HG03135 (cell line): Measurements from ENCODE around the gene FARS2.
"Not testable (repeated sequence)": the region's sequence is repeated elsewhere in the genome, so short reads cannot be mapped to it uniquely, and the experiment has no call there.

Experiments used
- ATAC-seq: cut with Tn5 transposase; IDR thresholded peaks from one replicate; pipeline ENCODE4 v1.9.1; 2021; ENCODE audit warnings: mild to moderate bottlenecking, moderate library complexity; ENCODE audit not compliant: unreplicated experiment

Gene FARS2

DNA sequence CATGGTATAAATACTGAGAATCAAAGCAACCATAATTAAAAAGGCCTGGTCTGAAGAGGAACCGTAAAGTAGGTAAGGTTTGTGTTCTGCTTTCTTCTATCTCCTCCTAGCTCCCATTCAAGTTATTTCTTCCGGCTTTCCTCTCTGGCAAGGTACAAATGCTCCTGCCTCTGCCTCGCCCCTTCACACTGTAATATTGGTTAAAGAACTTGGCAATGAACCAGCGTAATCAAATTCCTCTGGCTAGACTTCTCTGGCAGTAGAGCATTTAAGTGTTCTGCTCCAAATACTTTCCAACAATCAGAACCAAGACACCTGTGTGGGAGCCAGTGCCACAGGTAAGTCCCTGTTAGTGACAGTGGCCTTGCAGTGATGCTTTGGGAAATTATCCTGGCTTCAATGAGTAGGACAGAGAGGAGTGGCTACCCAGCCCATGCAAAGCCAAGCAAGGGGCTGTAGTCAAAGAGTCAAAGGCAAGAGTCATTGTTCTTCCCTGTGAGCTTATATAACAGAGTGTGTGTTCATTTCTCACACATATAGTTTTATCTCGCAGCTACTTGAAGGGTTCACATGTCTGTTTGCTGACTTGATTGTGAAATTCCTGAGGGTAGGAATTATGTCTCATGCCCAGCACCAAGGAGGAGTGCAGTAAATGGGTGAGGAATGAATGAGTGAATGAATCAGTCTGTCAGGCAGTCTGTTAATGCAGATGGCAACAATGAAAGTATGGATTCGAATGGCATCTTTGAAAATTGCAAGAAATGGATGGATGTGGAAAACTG, 416.1 kb downstream of the FARS2 start:
- no peak for ATAC-seq

DNA sequence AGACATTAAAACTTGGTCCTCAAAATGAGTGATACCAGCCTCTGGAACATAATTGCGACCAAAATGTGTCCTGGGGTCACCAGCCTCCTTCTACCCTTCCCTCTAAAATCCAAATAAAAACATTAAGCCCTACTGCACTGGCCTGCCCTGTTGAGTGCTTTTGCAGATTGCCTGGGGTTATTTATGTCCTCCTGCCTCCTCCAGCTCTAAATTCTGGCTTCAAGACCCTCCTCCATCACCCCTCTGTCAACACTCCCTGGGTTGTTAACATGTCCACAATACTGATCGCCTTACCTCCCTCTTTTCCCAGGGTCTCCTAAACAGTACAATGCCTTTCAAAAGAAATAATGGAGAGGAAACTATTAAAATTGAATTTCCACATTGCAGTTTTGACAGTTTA, 418.0 kb downstream of the FARS2 start:
- ATAC-seq = no peak

DNA sequence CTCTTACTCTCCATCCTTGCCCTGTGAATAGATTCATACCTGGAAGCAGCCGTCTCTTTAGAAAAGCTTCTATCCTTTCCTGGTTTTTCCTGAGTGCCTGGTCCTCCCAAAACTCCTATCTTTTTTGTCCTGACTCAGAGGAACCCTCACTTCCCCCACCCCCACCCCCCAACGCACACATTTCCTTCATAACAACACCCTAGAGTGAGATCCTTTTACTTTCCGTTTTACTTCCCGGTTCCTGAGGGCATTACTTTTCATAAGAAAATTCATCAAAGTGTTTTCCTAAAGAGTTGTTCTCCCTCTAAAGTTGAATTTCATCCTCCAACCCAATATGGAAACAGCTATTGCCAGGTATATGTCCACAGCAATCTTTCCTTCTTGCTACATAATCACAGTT, 418.4 kb downstream of the FARS2 start:
- no peak for ATAC-seq

DNA sequence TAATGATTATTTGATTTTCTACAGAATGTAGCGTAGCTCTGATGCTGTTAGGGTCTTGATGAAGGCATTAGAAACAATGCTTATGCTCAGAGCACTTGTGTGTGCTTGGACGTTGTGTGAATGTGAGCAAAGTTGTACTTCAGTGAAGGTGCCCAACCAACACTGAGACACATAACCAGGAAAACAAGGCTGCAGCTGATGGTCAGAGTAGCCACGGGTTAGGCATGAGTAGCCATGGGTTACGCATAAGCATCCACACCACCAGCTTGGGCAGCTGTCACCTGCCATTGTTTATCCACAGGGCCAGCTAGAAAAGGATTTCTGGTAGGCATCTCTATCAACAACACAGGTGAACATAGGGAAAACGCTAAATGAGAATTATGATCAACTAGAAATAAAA, 418.8 kb downstream of the FARS2 start:
- no peak for ATAC-seq

GRCh38 chr6:5681480-5681879, 420.2 kb downstream of the FARS2 start:
- no peak for ATAC-seq

- no peak for ATAC-seq
Measured at GRCh38 chr6:5682530-5682929, 421.2 kb downstream of the FARS2 start.

GRCh38 chr6:5683747-5684146, 422.4 kb downstream of the FARS2 start:
- ATAC-seq = not testable (repeated sequence)

DNA sequence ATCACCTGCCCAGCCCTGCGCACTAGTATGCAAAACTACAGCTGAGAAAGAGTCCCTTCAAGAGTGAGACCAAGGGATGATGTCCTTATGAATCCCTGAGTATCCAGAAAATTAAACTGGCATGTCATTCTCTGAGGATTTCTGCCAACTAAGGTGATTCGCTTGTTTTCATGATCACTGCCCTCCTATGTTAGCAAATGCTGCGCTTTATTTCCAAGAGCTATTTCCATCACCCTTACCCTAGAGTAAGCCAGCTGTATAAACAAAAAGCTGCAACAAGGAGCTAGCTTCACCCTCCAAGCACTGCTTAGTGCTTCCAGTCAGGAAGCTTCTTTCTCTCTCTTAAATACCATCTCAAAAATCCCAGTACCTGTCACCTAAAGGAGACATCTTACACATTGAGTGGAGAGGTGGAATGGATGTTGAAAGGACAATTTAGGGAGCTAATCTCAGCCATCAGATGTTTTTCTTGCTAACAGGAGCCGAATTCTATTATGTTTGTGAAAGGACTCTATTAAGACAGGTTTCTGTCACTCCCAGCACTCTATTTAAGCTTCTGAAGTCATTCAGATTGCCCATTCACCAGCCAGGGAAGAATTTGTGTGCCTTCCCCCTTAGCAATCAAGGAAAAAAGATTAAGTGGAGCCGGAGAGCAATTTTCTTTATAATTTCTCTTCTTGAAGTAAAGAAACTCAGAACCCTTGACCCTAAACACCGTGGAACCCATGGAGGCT, 423.2 kb downstream of the FARS2 start:
- ATAC-seq = no peak

DNA sequence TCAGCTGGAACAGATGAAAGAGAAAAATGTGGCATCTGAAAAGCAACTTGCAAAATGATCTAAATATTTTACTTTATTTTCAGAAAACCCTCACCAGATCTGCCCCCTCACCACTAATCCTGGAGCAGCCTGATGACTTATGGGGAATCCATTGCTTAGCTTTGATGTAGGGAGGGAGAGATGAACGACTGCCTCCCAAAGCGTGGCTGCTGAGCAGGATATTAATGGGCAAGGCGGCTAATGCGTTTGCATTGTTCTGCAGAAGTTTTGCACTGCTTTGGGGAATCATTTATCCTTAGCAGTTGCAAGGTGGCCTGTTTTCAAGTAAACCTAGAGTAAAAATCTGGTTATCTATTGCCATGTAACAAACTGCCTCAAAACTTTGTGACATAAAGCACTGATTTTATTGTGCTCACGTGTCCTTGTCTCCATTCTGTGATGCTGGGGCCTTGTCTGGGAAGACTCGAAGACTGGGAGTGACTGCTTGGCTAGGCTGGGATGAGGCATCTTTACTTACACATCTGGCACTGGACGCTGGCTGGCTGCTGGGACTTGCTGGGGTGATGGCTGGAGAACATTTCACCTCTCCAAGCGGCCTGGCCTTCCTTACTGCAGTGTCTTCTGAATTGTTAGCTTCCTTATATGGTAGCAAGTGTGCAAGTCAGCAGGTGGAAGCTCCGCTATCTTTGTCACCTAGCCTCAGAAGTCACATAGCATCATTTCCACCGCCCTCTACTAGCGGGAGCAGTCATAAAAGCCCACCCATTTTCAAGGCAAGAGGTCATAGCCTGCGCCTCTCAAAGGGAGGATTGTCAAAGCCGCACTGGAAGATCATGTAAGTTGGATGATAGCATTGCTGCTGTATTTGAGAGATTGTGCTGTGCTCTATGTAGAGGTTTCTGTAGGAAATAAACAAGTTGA, 432.2 kb downstream of the FARS2 start:
- ATAC-seq = no peak

DNA sequence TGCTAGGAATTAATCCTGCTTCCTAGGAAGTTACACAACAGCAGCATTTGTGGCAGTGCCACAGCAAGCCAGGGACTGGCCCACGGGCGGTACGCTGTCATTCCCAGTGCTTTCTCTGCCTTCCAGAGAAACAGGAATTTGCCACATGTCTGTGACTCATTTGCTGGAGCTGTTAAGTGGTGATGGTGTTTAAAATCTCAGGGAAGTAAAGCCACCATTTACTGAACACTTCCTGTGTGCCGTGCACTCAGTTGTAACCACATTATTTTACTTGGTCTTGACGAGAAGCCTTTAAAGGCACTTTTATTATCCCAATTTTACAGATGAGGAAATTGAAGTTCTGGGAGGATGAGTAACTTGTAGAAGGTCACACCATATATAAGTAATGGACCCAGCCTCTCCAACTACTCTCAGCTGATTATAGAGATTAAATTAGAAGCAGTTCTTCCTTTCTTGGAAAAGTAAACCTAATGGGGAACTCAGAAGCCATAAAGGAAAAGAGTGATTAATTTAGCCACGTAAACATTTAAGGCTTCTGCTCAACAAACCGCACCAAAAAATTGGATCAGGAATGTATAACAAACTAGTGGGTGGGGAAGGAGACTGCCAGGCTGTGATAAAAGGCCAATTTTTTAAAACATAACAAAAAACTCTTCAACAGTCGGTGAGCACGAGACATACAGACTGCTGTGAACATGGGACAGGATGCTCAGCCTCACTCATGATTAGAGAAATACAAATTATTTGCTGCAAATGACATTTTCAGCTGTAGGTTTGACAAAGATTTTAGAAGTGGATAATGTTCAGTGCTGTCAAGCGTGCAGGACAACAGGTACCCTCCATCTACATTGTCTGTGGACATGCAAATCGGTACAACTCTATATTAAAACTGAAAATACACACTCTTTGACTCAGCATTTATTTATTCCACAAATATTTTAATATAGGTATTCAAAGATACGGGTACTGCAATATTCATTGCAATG, 434.2 kb downstream of the FARS2 start:
- ATAC-seq = no peak

DNA sequence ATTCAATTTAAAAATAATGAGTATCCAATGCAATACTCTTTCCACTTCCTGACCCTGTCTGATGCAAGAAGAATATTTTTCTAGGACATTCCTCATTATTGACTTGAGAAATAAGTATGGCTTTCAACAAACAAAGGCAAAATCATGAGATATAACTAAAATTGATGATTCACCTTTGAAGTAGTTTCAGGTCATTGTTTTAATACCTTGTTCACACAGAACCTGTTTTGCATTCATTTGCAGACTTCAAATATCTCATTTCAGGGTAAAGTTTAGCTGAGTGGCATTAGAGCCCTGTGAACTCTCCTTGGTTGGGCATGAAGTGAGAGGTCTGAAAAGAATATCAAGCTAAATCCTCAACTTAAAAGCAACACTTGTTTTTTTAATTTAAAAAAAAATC, 436.2 kb downstream of the FARS2 start:
- no peak for ATAC-seq

- no peak for ATAC-seq
Measured at GRCh38 chr6:5698318-5698717, 437.0 kb downstream of the FARS2 start.

- not testable (repeated sequence) for ATAC-seq
Measured at GRCh38 chr6:5699064-5699463, 437.8 kb downstream of the FARS2 start.

DNA sequence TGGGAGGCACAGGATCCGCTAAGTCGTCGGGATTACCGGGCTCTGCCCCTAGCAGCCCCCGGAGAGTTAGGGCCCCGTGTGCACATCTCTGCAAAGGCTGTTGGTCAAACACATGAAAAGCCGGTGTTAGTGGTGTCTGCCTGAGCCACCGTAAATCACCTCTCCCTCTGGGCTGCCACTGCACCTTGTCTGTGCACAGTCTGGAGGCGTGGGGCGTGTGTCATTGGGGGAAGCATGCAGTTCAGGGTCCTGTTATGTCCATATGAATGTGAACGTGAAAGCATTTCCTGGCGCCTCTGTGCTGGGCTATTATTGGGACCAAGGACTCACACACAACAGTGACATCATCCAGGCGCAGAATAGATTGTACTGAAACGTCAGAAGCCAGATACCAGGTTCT, 439.9 kb downstream of the FARS2 start:
- ATAC-seq = no peak

DNA sequence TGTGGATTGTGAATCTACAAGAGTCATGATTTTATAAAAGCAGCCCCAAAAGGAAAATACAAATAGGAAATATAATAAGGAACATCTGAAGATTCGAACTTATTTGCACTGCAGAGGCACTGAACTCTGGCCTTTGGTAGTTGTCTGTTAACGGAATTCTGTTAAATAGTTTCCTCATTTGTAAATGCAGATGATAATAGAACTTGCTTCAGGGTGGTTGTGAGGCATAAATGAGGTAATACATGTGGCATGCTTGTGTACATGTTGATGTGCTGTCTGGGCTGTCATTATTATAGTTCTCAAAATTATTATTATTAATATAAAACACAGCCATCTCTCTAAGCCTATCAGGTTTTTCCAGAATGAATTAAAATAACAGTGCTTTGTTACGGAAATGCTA, 443.4 kb downstream of the FARS2 start:
- no peak for ATAC-seq

DNA sequence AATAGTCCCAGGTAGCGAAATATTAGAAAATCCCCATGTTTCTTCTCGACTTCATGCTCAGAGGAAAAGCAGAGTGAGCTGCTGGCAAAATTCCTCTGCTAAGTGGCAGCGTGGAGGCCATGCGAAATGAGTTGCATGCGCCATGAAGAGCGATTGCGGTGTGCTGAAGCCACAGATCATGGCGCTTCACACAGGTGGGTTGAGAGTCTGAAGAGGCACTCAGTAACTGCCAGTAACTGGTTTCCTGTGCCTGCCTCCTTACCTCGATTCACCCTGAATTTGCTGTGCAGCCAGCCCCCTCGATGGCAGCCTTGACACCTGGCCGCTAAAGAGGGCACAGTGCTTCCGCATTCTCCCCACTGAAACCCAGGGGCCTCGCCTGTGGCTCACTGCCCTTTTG, 443.9 kb downstream of the FARS2 start:
- ATAC-seq = no peak

- ATAC-seq = no peak
Measured at GRCh38 chr6:5706124-5707033, 445.1 kb downstream of the FARS2 start.

GRCh38 chr6:5707281-5708045, 446.1 kb downstream of the FARS2 start:
- ATAC-seq = no peak
